ENCODE measurements around the gene GPR183.

Gene GPR183

DNA sequence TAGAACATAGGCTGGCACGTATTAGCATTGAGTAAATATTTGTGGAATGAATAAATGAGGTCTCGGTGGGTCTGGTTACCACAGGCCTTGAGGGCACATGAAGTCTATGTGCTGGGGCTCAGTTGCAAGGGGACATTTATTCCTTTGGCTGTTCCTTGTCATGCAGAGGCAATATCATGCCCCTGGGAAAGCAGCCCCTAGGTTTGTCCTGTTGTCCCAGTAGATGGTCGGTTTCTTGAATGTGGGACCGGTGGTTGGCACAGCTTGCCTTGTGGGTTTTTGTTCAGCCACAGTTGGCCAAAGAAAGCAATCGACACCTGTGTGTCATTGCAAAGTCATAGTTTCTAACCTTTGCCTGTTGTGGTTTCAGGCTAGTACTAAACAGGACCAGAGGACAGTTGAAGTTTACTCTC is 24.7 kb upstream of the GPR183 start:
- H2BK5ac ChIP-seq (ENCODE audit: low read depth, low read length, poor library complexity, severe bottlenecking) = no peak overlapping the region
- H2BK15ac ChIP-seq (ENCODE audit: low read depth, poor library complexity, severe bottlenecking) = no peak overlapping the region
- WGBS = 91% methylated on average over 5 of the region's 5 CpGs
- H2AK5ac ChIP-seq (ENCODE audit: low read length, severe bottlenecking) = no peak overlapping the region
- no peaks in the 10 kb centered on the region for H3K4me1 ChIP-seq (ENCODE audit: control insufficient read depth, insufficient read depth, low read depth, low read length)
- H2AFZ ChIP-seq (ENCODE audit: low read depth, low read length) = no peak overlapping the region
- H3K9ac ChIP-seq (ENCODE audit: low read length) = no peak overlapping the region
- H3K79me1 ChIP-seq (replicated peaks; ENCODE audit: low read length, poor library complexity, severe bottlenecking) = peaks cover under 1% of the 10 kb centered on the region
- H3K4ac ChIP-seq (ENCODE audit: low read depth in 1 of 2, low read length in 2 of 2) = no peak overlapping the region
- H3K23ac ChIP-seq (ENCODE audit: low read length in 2 of 2) = no peak overlapping the region
- no peak overlapping the region for H3K18ac ChIP-seq (ENCODE audit: low read depth in 1 of 2, low read length in 2 of 2)
- no peaks in the 10 kb centered on the region for H3K9me3 ChIP-seq (ENCODE audit: control insufficient read depth, low read length)
- H4K8ac ChIP-seq (ENCODE audit: low read length) = no peak overlapping the region
- H3K4me3 ChIP-seq (ENCODE audit: insufficient read depth in 1 of 2, low read depth in 1 of 2, low read length in 2 of 2) = no peak overlapping the region
- no peak overlapping the region for H3K27ac ChIP-seq (ENCODE audit: low read length, poor library complexity, severe bottlenecking)
- no peak overlapping the region for H3K14ac ChIP-seq (ENCODE audit: low read length in 2 of 2)
- no peak for DNase-seq
- H3K36me3 ChIP-seq (ENCODE audit: control insufficient read depth in 1 of 2, insufficient read depth in 2 of 2, low read depth in 1 of 2, low read length in 2 of 2) = peaks cover 6 to 17% of the 10 kb centered on the region in 2 experiments
- no peak overlapping the region for H3K4me2 ChIP-seq (ENCODE audit: low read length, poor library complexity, severe bottlenecking)
- no peak overlapping the region for H4K91ac ChIP-seq (ENCODE audit: low read length)
- no peak overlapping the region for H2BK120ac ChIP-seq (ENCODE audit: low read depth, low read length)
- H3K27me3 ChIP-seq (ENCODE audit: control insufficient read depth in 1 of 2, insufficient read depth in 1 of 2, low read length in 2 of 2) = no peaks in the 10 kb centered on the region
- H2BK12ac ChIP-seq (ENCODE audit: low read length in 2 of 2) = peak overlapping the region in 1 of 2 experiments; percentile 52

- peaks cover 6 to 20% of the 10 kb centered on the region in 2 experiments for H3K36me3 ChIP-seq (ENCODE audit: control insufficient read depth in 1 of 2, insufficient read depth in 2 of 2, low read depth in 1 of 2, low read length in 2 of 2)
- no peak overlapping the region for H3K18ac ChIP-seq (ENCODE audit: low read depth in 1 of 2, low read length in 2 of 2)
- no peak overlapping the region for H2BK5ac ChIP-seq (ENCODE audit: low read depth, low read length, poor library complexity, severe bottlenecking)
- H2AFZ ChIP-seq (ENCODE audit: low read depth, low read length) = no peak overlapping the region
- peaks cover 2% of the 10 kb centered on the region for H3K79me1 ChIP-seq (replicated peaks; ENCODE audit: low read length, poor library complexity, severe bottlenecking)
- H3K27ac ChIP-seq (ENCODE audit: low read length, poor library complexity, severe bottlenecking) = no peak overlapping the region
- H2BK15ac ChIP-seq (ENCODE audit: low read depth, poor library complexity, severe bottlenecking) = no peak overlapping the region
- DNase-seq = no peak
- no peaks in the 10 kb centered on the region for H3K9me3 ChIP-seq (ENCODE audit: control insufficient read depth, low read length)
- no peak overlapping the region for H2AK5ac ChIP-seq (ENCODE audit: low read length, severe bottlenecking)
- H4K8ac ChIP-seq (ENCODE audit: low read length) = no peak overlapping the region
- H2BK12ac ChIP-seq (ENCODE audit: low read length in 2 of 2) = no peak overlapping the region
- H3K23ac ChIP-seq (ENCODE audit: low read length in 2 of 2) = no peak overlapping the region
- H3K4me2 ChIP-seq (ENCODE audit: low read length, poor library complexity, severe bottlenecking) = no peak overlapping the region
- WGBS = 63% methylated on average over 5 of the region's 6 CpGs
- no peak overlapping the region for H3K4me3 ChIP-seq (ENCODE audit: insufficient read depth in 1 of 2, low read depth in 1 of 2, low read length in 2 of 2)
- no peaks in the 10 kb centered on the region for H3K4me1 ChIP-seq (ENCODE audit: control insufficient read depth, insufficient read depth, low read depth, low read length)
- H4K91ac ChIP-seq (ENCODE audit: low read length) = no peak overlapping the region
- no peaks in the 10 kb centered on the region for H3K27me3 ChIP-seq (ENCODE audit: control insufficient read depth in 1 of 2, insufficient read depth in 1 of 2, low read length in 2 of 2)
- H2BK120ac ChIP-seq (ENCODE audit: low read depth, low read length) = no peak overlapping the region
- H3K14ac ChIP-seq (ENCODE audit: low read length in 2 of 2) = no peak overlapping the region
- H3K4ac ChIP-seq (ENCODE audit: low read depth in 1 of 2, low read length in 2 of 2) = no peak overlapping the region
- no peak overlapping the region for H3K9ac ChIP-seq (ENCODE audit: low read length)
Observed at GRCh38 chr13:99330942-99331341, 23.7 kb upstream of the GPR183 start.

DNA sequence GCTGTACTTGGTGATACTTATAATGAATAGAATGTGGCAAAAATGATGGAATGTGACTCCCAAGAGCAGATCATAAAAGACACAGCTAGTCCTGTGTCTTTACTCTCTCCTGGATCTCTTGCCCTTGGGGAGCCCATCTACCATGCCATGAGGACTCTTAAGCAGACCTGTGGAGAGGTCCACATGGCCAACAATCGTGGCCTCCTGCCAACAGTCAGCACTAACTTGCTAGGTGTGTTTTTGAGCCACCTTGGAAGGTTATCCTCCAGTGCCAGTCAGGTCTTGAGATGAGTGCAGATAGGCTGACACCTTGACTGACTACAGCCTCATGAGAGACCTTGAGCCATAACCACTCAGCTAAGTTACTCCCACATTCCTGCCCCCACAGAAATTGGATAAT is 22.3 kb upstream of the GPR183 start:
- Histone ChIP-seq H3K23ac (ENCODE audit: low read length in 2 of 2) (no peak overlapping the region), H4K8ac (ENCODE audit: low read length) (no peak overlapping the region), H3K27ac (ENCODE audit: low read length, poor library complexity, severe bottlenecking) (no peak overlapping the region), H3K18ac (ENCODE audit: low read depth in 1 of 2, low read length in 2 of 2) (no peak overlapping the region), H3K36me3 (ENCODE audit: control insufficient read depth in 1 of 2, insufficient read depth in 2 of 2, low read depth in 1 of 2, low read length in 2 of 2) (peaks cover 3 to 20% of the 10 kb centered on the region in 2 experiments), H2BK15ac (ENCODE audit: low read depth, poor library complexity, severe bottlenecking) (no peak overlapping the region), H3K9me3 (ENCODE audit: control insufficient read depth, low read length) (no peaks in the 10 kb centered on the region), H2AFZ (ENCODE audit: low read depth, low read length) (no peak overlapping the region), H3K79me1 (replicated peaks; ENCODE audit: low read length, poor library complexity, severe bottlenecking) (peaks cover 8% of the 10 kb centered on the region), H2BK5ac (ENCODE audit: low read depth, low read length, poor library complexity, severe bottlenecking) (no peak overlapping the region), H3K4me1 (ENCODE audit: control insufficient read depth, insufficient read depth, low read depth, low read length) (no peaks in the 10 kb centered on the region), H3K27me3 (ENCODE audit: control insufficient read depth in 1 of 2, insufficient read depth in 1 of 2, low read length in 2 of 2) (no peaks in the 10 kb centered on the region), H3K4me3 (ENCODE audit: insufficient read depth in 1 of 2, low read depth in 1 of 2, low read length in 2 of 2) (no peak overlapping the region), H2AK5ac (ENCODE audit: low read length, severe bottlenecking) (no peak overlapping the region), H3K4ac (ENCODE audit: low read depth in 1 of 2, low read length in 2 of 2) (no peak overlapping the region), H3K14ac (ENCODE audit: low read length in 2 of 2) (no peak overlapping the region), H2BK12ac (ENCODE audit: low read length in 2 of 2) (no peak overlapping the region), H2BK120ac (ENCODE audit: low read depth, low read length) (no peak overlapping the region), H3K4me2 (ENCODE audit: low read length, poor library complexity, severe bottlenecking) (no peak overlapping the region), H4K91ac (ENCODE audit: low read length) (peak overlapping the region; percentile 52), H3K9ac (ENCODE audit: low read length) (no peak overlapping the region)
- no peak for DNase-seq
- 40% methylated on average over 1 of the region's 1 CpG for WGBS

- no peak overlapping the region for H2BK120ac ChIP-seq (ENCODE audit: low read depth, low read length)
- H2AK5ac ChIP-seq (ENCODE audit: low read length, severe bottlenecking) = no peak overlapping the region
- H3K14ac ChIP-seq (ENCODE audit: low read length in 2 of 2) = no peak overlapping the region
- H2AFZ ChIP-seq (ENCODE audit: low read depth, low read length) = no peak overlapping the region
- H3K9me3 ChIP-seq (ENCODE audit: control insufficient read depth, low read length) = no peaks in the 10 kb centered on the region
- H2BK15ac ChIP-seq (ENCODE audit: low read depth, poor library complexity, severe bottlenecking) = no peak overlapping the region
- H2BK12ac ChIP-seq (ENCODE audit: low read length in 2 of 2) = no peak overlapping the region
- 100% methylated on average over 1 of the region's 2 CpGs for WGBS
- H3K4me2 ChIP-seq (ENCODE audit: low read length, poor library complexity, severe bottlenecking) = no peak overlapping the region
- DNase-seq = no peak
- no peak overlapping the region for H2BK5ac ChIP-seq (ENCODE audit: low read depth, low read length, poor library complexity, severe bottlenecking)
- no peak overlapping the region for H4K91ac ChIP-seq (ENCODE audit: low read length)
- H3K4ac ChIP-seq (ENCODE audit: low read depth in 1 of 2, low read length in 2 of 2) = no peak overlapping the region
- H3K4me3 ChIP-seq (ENCODE audit: insufficient read depth in 1 of 2, low read depth in 1 of 2, low read length in 2 of 2) = no peak overlapping the region
- no peak overlapping the region for H4K8ac ChIP-seq (ENCODE audit: low read length)
- no peaks in the 10 kb centered on the region for H3K27me3 ChIP-seq (ENCODE audit: control insufficient read depth in 1 of 2, insufficient read depth in 1 of 2, low read length in 2 of 2)
- H3K18ac ChIP-seq (ENCODE audit: low read depth in 1 of 2, low read length in 2 of 2) = no peak overlapping the region
- H3K36me3 ChIP-seq (ENCODE audit: control insufficient read depth in 1 of 2, insufficient read depth in 2 of 2, low read depth in 1 of 2, low read length in 2 of 2) = peaks cover 3 to 20% of the 10 kb centered on the region in 2 experiments
- peaks cover 12% of the 10 kb centered on the region for H3K79me1 ChIP-seq (replicated peaks; ENCODE audit: low read length, poor library complexity, severe bottlenecking)
- no peaks in the 10 kb centered on the region for H3K4me1 ChIP-seq (ENCODE audit: control insufficient read depth, insufficient read depth, low read depth, low read length)
- no peak overlapping the region for H3K23ac ChIP-seq (ENCODE audit: low read length in 2 of 2)
- no peak overlapping the region for H3K27ac ChIP-seq (ENCODE audit: low read length, poor library complexity, severe bottlenecking)
- no peak overlapping the region for H3K9ac ChIP-seq (ENCODE audit: low read length)
Observed at GRCh38 chr13:99327761-99328160, 20.6 kb upstream of the GPR183 start.
